ENCODE data around the gene ZNF367.

ZNF367 gene

DNA sequence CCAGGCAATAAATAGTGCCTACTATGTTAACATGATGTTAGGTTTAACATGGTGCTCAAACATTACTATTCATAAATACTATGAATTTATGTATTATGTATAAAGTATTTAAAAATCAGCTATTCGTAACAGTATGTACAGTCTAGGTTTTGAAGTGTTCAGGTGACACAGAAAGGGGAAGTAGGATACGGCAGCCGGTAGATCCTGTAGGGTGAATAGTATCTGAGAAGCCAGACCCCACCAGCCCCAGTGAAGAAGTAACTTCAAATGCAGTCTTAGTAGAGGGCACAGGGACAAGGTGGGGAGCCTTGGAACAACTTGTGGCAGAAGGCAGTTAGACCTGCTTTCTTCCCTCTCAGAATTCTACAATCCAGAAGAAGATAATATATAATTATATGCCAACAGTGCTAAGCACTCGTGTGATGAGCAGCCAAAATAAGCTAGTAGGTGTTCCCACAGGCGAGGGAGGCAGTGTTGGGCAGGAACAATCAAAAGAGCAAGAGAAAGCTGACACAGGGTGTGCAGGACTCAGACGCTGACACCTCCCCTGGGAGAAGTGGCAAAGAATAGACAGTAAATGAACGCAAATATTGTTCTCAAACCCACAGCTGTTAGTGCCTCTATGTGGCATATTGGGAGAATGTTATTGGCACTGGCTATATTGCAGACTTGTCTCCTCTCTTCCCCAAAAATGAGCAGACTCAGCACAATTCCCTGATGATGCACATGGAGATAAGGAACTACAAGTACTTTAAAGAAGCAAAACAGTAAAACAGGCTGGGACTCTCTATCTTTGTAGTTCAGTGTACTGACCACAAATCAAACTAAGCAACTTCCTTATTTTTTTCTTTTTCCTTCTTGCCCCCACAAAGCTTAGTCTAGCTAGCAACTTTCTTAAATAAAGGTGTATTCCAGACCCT is 4.6 kb downstream of the ZNF367 start:
- peaks cover 37% of the 10 kb centered on the region for H3K36me3 ChIP-seq (ENCODE audit: insufficient read depth, insufficient read length, low read length)
- TF ChIP-seq SUZ12 (IDR thresholded peaks at IDR 0.05; ENCODE audit: extremely low read depth, insufficient read depth, insufficient read length): no peak
- no peak for TF ChIP-seq ZNF274 (IDR thresholded peaks at IDR 0.05; ENCODE audit: low read depth, low read length)
- TF ChIP-seq YY1 (IDR thresholded peaks at IDR 0.05; ENCODE audit: insufficient read depth, insufficient read length): no peak
- H3K4me1 ChIP-seq (ENCODE audit: insufficient read depth, insufficient read length): no peaks in the 10 kb centered on the region
- no peaks in the 10 kb centered on the region for H3K27me3 ChIP-seq (ENCODE audit: insufficient read depth, insufficient read length)
- no peaks in the 10 kb centered on the region for H3K9me3 ChIP-seq (ENCODE audit: insufficient read depth, low read length)
- no peak overlapping the region for H3K4me3 ChIP-seq (ENCODE audit: insufficient read length, low read depth)
- no peak overlapping the region for H3K9ac ChIP-seq (ENCODE audit: insufficient read length, low read depth)
- DNase-seq (ENCODE audit: low read depth, low spot score): no peak

DNA sequence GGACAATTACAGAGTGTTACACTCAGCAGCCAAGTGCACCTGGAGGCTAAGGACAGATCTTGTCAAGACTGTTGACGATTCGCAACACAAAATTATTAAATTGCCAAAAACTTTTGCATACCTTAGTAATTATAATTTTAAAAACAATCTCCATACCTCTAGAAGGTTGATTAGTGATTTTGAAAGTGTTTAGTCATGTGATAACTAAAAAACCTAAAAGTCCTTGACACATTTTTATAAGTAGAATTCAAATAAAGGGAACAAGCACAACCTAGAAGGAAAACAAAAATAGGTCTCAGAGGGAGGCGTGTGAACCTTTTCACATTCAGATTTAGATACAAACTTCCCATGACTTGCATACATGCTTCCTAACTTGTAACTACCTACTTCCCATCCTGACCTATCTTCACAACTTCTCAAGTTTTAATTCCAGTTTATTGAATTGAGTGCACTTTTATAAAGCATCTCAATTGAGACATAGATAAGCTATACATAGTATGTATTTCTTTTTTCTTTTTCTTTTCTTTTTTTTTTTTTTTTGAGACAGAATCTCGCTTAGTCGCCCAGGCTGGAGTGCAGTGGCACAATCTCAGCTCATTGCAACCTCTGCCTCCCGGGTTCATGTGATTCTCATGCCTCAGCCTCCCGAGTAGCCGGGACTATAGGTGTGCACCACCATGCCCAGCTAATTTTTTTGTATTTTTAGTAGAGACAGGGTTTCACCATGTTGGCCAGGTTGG is 5.8 kb downstream of the ZNF367 start:
- no peak overlapping the region for H3K4me3 ChIP-seq (ENCODE audit: insufficient read length, low read depth)
- peaks cover 37% of the 10 kb centered on the region for H3K36me3 ChIP-seq (ENCODE audit: insufficient read depth, insufficient read length, low read length)
- H3K9ac ChIP-seq (ENCODE audit: insufficient read length, low read depth): no peak overlapping the region
- TF ChIP-seq ZNF274 (IDR thresholded peaks at IDR 0.05; ENCODE audit: low read depth, low read length) (no peak), YY1 (IDR thresholded peaks at IDR 0.05; ENCODE audit: insufficient read depth, insufficient read length) (no peak), SUZ12 (IDR thresholded peaks at IDR 0.05; ENCODE audit: extremely low read depth, insufficient read depth, insufficient read length) (no peak)
- no peaks in the 10 kb centered on the region for H3K4me1 ChIP-seq (ENCODE audit: insufficient read depth, insufficient read length)
- H3K9me3 ChIP-seq (ENCODE audit: insufficient read depth, low read length): no peaks in the 10 kb centered on the region
- DNase-seq (ENCODE audit: low read depth, low spot score): no peak
- H3K27me3 ChIP-seq (ENCODE audit: insufficient read depth, insufficient read length): no peaks in the 10 kb centered on the region

- H3K9me3 ChIP-seq (ENCODE audit: insufficient read depth, low read length): no peaks in the 10 kb centered on the region
- DNase-seq (ENCODE audit: low read depth, low spot score): no peak
- H3K27me3 ChIP-seq (ENCODE audit: insufficient read depth, insufficient read length): no peaks in the 10 kb centered on the region
- TF ChIP-seq YY1 (IDR thresholded peaks at IDR 0.05; ENCODE audit: insufficient read depth, insufficient read length) (no peak), SUZ12 (IDR thresholded peaks at IDR 0.05; ENCODE audit: extremely low read depth, insufficient read depth, insufficient read length) (no peak), ZNF274 (IDR thresholded peaks at IDR 0.05; ENCODE audit: low read depth, low read length) (no peak)
- H3K4me3 ChIP-seq (ENCODE audit: insufficient read length, low read depth): no peak overlapping the region
- no peaks in the 10 kb centered on the region for H3K4me1 ChIP-seq (ENCODE audit: insufficient read depth, insufficient read length)
- no peak overlapping the region for H3K9ac ChIP-seq (ENCODE audit: insufficient read length, low read depth)
- H3K36me3 ChIP-seq (ENCODE audit: insufficient read depth, insufficient read length, low read length): peaks cover 32% of the 10 kb centered on the region
Measured at GRCh38 chr9:96411129-96411838, 6.9 kb downstream of the ZNF367 start.

DNA sequence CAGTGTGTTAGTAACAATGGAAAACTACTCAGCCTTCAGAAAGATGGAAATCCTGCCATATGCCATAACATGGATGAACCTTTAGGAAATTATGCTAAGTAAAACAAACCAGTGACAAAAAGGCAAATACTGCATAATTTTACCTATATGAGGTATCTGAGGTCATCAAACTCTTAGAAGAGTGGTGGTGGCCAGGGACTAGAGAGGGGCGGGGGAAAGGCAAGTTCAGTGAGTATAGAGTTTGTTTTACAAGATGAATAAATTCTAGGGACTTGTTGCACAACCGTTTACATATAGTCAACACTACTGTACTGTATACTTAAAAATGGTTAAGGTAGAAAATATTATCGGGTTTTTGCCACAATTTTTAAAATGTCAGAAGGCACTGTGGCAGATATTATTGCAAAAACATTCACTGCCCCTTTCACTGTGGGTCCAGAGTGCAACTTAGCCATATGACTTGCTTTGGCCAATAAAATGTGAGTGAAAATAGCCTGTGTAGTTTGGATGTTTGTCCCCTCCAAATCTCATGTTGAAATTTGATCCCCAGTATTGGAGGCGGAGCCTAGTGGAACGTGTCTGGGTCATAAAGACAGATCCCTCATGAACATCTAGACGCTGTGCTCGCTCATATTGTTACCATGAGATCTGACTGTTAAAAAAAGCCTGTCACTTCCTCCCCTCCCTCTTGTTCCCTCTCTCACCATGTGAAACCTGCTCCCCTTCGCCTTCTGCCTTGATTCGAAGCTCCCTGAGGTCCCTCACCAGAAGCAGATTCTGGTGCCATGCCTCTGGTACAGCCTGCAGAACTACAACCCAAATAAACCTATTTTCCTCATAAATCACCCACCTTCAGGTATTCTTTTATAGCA is 9.5 kb downstream of the ZNF367 start:
- peaks cover 27% of the 10 kb centered on the region for H3K36me3 ChIP-seq (ENCODE audit: insufficient read depth, insufficient read length, low read length)
- no peaks in the 10 kb centered on the region for H3K27me3 ChIP-seq (ENCODE audit: insufficient read depth, insufficient read length)
- no peak for TF ChIP-seq ZNF274 (IDR thresholded peaks at IDR 0.05; ENCODE audit: low read depth, low read length)
- no peak overlapping the region for H3K4me3 ChIP-seq (ENCODE audit: insufficient read length, low read depth)
- H3K4me1 ChIP-seq (ENCODE audit: insufficient read depth, insufficient read length): no peaks in the 10 kb centered on the region
- H3K9me3 ChIP-seq (ENCODE audit: insufficient read depth, low read length): no peaks in the 10 kb centered on the region
- no peak overlapping the region for H3K9ac ChIP-seq (ENCODE audit: insufficient read length, low read depth)
- no peak for DNase-seq (ENCODE audit: low read depth, low spot score)

- Histone ChIP-seq H3K27me3 (ENCODE audit: insufficient read depth, insufficient read length) (no peaks in the 10 kb centered on the region), H3K4me3 (ENCODE audit: insufficient read length, low read depth) (no peak overlapping the region), H3K9ac (ENCODE audit: insufficient read length, low read depth) (no peak overlapping the region), H3K9me3 (ENCODE audit: insufficient read depth, low read length) (no peaks in the 10 kb centered on the region), H3K36me3 (ENCODE audit: insufficient read depth, insufficient read length, low read length) (peaks cover 29% of the 10 kb centered on the region), H3K4me1 (ENCODE audit: insufficient read depth, insufficient read length) (no peaks in the 10 kb centered on the region)
- TF ChIP-seq ZNF274 (IDR thresholded peaks at IDR 0.05; ENCODE audit: low read depth, low read length): no peak
- TF ChIP-seq SUZ12 (IDR thresholded peaks at IDR 0.05; ENCODE audit: extremely low read depth, insufficient read depth, insufficient read length): no peak
- no peak for TF ChIP-seq YY1 (IDR thresholded peaks at IDR 0.05; ENCODE audit: insufficient read depth, insufficient read length)
- DNase-seq (ENCODE audit: low read depth, low spot score): no peak
Measured at GRCh38 chr9:96400132-96400910, 17.8 kb downstream of the ZNF367 start.

- Histone ChIP-seq H3K9ac (ENCODE audit: insufficient read length, low read depth) (no peak overlapping the region), H3K36me3 (ENCODE audit: insufficient read depth, insufficient read length, low read length) (peaks cover 38% of the 10 kb centered on the region), H3K9me3 (ENCODE audit: insufficient read depth, low read length) (no peaks in the 10 kb centered on the region), H3K27me3 (ENCODE audit: insufficient read depth, insufficient read length) (no peaks in the 10 kb centered on the region), H3K4me1 (ENCODE audit: insufficient read depth, insufficient read length) (no peaks in the 10 kb centered on the region), H3K4me3 (ENCODE audit: insufficient read length, low read depth) (no peak overlapping the region)
- TF ChIP-seq ZNF274 (IDR thresholded peaks at IDR 0.05; ENCODE audit: low read depth, low read length): no peak
- TF ChIP-seq SUZ12 (IDR thresholded peaks at IDR 0.05; ENCODE audit: extremely low read depth, insufficient read depth, insufficient read length): no peak
- no peak for TF ChIP-seq YY1 (IDR thresholded peaks at IDR 0.05; ENCODE audit: insufficient read depth, insufficient read length)
- no peak for DNase-seq (ENCODE audit: low read depth, low spot score)
Measured at GRCh38 chr9:96399325-96399633, 18.9 kb downstream of the ZNF367 start.
